Hypothalamus (tissue), 51 donors: ENCODE data around the gene TPSD1.
A peak's percentile ranks its signal among the peaks of the same experiment; 100 is the strongest.
"Not testable (repeated sequence)": the region's sequence is repeated elsewhere in the genome, so short reads cannot be mapped to it uniquely, and the experiment has no call there.

Experiments
- DNase-seq, 51 donors: peaks; one replicate each; lab custom pipeline; 2025; lab: John Stamatoyannopoulos, UW

The TPSD1 gene

GRCh38 chr16:1255276-1256122 lies at the start of gene TPSD1:
Gene TPSD1, plus strand, starts transcription at chr16:1256069. Its CDS starts 212 bp downstream, at chr16:1256281.
- not testable (repeated sequence) for DNase-seq

GRCh38 chr16:1206326-1206725 lies 49.5 kb upstream of the TPSD1 start:
- no peak for DNase-seq

DNA sequence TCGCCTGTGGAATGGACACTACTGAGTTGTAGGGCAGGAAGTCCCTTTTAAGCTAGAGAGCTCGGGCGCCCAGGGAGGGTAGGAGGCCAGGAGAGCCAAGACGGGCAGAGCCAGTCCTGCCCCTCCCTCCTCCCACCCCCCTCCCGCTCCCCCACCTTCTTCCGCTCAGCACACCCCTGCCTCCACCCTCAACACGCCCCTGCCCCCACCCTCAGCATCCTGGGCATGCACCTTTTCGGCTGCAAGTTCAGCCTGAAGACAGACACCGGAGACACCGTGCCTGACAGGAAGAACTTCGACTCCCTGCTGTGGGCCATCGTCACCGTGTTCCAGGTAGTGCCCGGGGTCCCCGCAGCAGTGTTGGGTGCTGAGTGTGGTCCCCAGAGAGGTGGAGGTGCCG lies 49.1 kb upstream of the TPSD1 start:
- no peak for DNase-seq

DNA sequence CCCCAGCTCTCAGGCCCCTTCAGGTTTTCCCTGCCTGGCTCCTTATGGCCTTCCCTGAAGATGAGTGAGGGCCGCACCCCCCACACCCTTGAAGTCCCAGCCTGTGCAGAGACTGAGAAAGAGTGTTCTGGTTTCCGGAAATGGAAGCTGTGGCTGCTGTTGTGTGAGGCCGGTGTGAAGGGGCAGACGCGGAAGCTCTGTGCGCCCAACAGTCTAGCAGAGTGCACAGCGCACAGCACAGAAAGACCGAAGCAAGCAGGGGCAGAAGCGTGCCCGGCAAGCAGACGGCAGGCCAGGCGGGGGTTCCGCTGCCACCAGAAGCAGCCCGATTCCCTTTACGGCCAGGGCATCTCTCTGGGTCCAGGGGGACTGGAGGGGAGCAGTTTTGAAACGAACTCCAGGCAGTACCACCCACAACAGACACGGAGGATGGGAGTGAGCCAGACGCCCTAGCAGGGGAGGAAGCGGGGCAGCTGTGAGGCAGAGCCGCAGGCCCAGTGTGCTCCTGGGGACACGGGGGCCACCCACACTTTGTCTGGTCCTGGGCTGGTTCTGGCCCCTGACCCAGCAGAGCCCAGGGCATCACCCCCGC lies 47.5 kb upstream of the TPSD1 start:
- DNase-seq = no peak

DNA sequence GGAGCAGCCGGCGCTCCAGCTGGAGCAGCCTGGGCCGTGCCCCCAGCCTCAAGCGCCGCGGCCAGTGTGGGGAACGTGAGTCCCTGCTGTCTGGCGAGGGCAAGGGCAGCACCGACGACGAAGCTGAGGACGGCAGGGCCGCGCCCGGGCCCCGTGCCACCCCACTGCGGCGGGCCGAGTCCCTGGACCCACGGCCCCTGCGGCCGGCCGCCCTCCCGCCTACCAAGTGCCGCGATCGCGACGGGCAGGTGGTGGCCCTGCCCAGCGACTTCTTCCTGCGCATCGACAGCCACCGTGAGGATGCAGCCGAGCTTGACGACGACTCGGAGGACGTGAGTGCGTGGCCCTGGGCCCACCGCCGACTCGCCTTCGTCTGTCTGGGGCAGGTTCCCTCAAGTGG lies 46.8 kb upstream of the TPSD1 start:
- no peak for DNase-seq

- DNase-seq = no peak
These were observed 45.4 kb upstream of the TPSD1 start for GRCh38 chr16:1210461-1210860.

- peak in 1 of 51 donors; percentile 6 for DNase-seq
These were observed 44.2 kb upstream of the TPSD1 start for GRCh38 chr16:1211451-1212268.

DNA sequence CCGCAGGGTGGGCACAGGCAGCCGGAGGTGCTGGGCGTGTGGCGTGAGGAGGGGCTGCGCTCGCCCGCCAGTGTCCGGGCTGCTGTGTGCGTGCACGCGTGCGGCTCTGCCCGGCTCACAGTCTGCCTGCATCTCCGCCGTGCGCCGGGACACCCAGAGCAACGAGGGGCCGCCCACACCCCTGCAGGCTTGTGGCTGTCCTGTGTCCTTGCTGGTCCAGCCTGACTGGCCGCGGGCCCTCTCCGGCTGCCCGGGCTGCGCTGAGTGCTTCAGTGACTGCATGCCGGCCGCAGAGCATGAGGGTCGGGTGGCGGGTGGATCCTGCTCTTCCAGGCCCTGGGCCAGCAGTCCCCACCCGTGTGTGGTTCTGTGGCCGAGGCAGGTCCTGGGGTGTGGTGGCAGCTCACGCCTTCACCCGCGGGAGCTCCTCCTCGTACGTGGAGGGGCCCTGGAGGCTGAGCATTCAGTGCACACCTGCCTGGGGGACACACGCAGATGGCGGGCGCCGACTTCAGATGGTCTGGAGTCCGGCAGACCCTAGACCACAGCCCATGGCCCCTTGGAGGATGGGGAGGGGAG lies 43.2 kb upstream of the TPSD1 start:
- no peak for DNase-seq

DNA sequence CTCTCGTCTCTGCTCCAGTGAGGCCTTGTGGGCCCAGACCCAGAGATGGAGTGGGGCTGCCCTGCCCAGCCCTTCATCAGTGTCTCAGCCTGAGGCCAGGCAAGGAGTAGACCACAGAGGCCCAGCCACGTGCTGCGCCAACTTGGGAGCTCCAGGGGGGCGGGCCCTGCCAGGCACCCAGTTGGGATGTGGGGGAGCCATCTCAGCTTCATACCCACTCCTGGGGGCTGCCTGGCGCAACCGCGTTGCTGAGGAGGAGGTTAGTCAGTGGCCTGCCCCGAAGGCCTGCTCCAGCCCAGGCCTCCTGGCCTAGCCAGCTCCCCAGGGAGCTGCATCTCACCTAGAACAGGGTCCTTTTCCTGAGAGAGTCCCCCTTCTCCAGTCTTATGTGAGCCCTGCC lies 42.6 kb upstream of the TPSD1 start:
- no peak for DNase-seq

GRCh38 chr16:1213796-1214372 lies 42.0 kb upstream of the TPSD1 start:
- DNase-seq = no peak

DNA sequence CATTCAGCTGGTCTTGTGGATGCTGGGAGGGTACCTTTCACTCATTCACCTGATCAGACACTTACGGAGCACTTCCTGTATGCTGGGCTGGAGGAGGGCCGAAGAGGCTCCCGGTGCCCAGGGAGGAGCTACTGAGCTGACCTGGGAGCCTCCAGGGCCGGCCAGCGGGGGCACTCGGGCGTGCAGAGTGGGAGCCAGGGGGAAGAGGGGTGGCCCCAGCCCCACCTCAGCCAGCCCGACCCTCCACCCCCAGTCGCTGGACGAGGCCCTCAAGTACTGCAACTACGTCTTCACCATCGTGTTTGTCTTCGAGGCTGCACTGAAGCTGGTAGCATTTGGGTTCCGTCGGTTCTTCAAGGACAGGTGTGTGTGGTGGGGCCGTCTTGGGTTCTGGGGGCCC lies 41.1 kb upstream of the TPSD1 start:
- DNase-seq = no peak

- DNase-seq = no peak
These were observed 40.1 kb upstream of the TPSD1 start for GRCh38 chr16:1215574-1216295.

DNA sequence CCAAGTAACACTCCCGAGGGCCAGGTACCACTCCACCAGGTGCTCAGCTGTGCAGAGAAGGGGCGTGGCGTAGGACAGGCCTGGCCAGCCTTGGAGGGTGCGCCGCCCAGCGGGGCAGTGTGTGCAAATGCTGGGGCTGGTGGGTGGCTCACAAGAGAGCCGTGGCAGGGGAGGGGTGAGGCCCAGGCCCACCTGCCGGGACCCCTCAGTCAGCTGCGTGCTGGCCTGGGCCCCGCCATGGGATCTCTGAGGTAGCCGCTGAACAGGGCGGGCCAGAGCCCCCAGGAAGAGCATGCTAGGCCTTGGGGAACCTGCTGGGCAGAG lies 39.6 kb upstream of the TPSD1 start:
- DNase-seq = no peak

DNA sequence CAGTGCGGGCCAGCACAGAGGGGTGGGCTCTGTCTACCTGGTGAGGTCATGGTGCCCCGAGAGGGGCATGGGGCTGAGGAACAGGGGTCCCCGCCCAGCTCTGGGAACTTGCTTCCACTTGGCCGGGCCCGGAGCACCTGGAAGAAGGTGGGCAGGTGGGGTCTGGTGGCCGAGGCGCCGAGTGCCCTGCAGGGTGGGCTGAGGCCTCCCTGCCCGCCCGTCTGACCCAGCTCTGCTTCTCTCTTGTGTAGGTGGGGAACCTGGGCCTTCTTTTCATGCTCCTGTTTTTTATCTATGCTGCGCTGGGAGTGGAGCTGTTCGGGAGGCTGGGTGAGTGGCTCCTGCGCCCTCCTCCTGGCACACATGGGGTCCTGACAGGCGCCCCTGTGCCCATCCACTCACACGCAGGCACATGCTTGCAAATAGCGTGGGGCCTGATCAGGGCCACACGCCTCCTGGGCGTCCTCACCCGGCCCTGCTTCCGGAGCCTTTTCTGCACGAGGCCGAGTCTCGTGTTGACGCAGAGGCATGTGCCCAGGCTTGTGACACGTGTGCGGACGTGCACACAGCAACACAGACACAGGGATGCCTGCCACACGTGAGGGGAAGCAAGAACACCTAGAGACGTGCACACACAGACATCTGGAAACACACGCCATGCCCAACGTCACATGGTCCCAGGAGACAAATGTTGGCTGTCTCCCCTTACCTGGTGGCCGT lies 39.0 kb upstream of the TPSD1 start:
- no peak for DNase-seq

- DNase-seq = no peak
These were observed 38.3 kb upstream of the TPSD1 start for GRCh38 chr16:1217526-1217925.

- DNase-seq = no peak
These were observed 37.6 kb upstream of the TPSD1 start for GRCh38 chr16:1218061-1218929.

DNA sequence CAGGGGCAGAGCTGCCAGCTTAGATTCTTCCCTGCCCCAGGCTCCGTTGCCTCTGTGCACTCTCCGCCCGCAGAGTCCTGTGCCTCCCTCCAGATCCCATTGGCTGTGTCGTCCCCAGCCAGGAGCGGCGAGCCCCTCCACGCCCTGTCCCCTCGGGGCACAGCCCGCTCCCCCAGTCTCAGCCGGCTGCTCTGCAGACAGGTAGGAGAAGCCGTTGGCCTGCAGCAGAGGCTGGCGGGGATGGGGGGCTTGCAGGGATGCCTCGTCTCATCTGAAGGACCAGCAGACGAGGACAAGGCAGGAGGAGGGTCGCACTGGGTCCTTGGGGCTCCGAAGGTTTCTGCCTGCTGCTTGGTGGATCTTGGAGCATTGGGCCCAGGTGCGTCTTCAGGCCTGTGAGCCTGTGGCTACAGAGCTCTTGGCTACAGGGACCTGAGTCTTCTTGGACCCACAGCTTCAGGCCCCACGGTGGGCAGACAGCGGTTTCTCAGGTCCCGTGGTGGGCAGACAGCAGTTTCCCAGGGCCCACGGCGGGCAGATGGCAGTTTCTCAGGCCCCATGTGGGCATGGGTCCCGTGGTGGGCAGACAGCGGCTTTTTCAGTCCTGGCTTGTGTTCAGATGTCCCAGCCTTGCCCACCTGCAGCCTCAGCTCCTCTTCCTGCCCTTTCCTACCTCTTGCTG lies 36.8 kb upstream of the TPSD1 start:
- DNase-seq = no peak
